Natural killer cell (primary cell): ENCODE results near the gene USP26. TPM values are rescaled to one million over a fixed set of nuclear protein-coding genes. Genes with fewer than 3 reads are reported as not detected.
"Not testable (repeated sequence)": the region's sequence is repeated elsewhere in the genome, so short reads cannot be mapped to it uniquely, and the experiment has no call there.

Source experiments
- ATAC-seq, 3 donors: fragments of 150-1000 bp in 2 of 3; fragments of 200-7000 bp in 1 of 3; cut with Tn5 transposase; 1 replicate in 1 of 3; 2 replicates in 2 of 3; pipeline ENCODE4 v1.10.0; 2021; ENCODE audit warnings: mild to moderate bottlenecking in 2 of 3, moderate library complexity in 2 of 3
- DNase-seq, 2 donors: peaks; one replicate each; pipeline versions ENCODE4 v3.0.0 to v3.0.0-alpha.2; 2013 to 2021; ENCODE audit warnings: mixed read lengths in 1 of 2
- H3K27ac ChIP-seq: one replicate; pipeline ENCODE4 v1.5.1; 2013; ENCODE audit warnings: mild to moderate bottlenecking, low read length
- H3K27me3 ChIP-seq: one replicate; pipeline ENCODE4 v1.6.1; 2013; ENCODE audit warnings: low read length; ENCODE audit not compliant: control insufficient read depth, insufficient read depth
- H3K36me3 ChIP-seq: one replicate; pipeline ENCODE4 v1.6.1; 2013; ENCODE audit warnings: low read length; ENCODE audit not compliant: control insufficient read depth, insufficient read depth
- H3K4me1 ChIP-seq: one replicate; pipeline ENCODE4 v1.6.1; 2013; ENCODE audit warnings: low read length; ENCODE audit not compliant: control insufficient read depth, insufficient read depth
- H3K4me3 ChIP-seq: one replicate; pipeline ENCODE4 v1.5.1; 2013; ENCODE audit warnings: low read length
- H3K9me3 ChIP-seq: one replicate; pipeline ENCODE4 v1.6.1; 2013; ENCODE audit warnings: low read length; ENCODE audit not compliant: control insufficient read depth, insufficient read depth
- H3K27ac Mint-ChIP-seq, 2 donors: one replicate each; pipeline ENCODE4 v1.8.0; 2022; ENCODE audit warnings: mild to moderate bottlenecking in 2 of 2, mixed read lengths in 2 of 2, moderate library complexity in 1 of 2
- H3K27me3 Mint-ChIP-seq, 2 donors: one replicate each; pipeline ENCODE4 v1.8.0; 2022; ENCODE audit warnings: low read depth in 2 of 2, mixed read lengths in 2 of 2
- H3K36me3 Mint-ChIP-seq: one replicate; pipeline ENCODE4 v1.8.0; 2022; ENCODE audit warnings: mixed read lengths
- H3K4me1 Mint-ChIP-seq, 2 donors: one replicate each; pipeline ENCODE4 v1.8.0; 2022; ENCODE audit warnings: mixed read lengths in 2 of 2
- H3K4me3 Mint-ChIP-seq: one replicate; pipeline ENCODE4 v1.8.0; 2022; ENCODE audit warnings: mild to moderate bottlenecking, moderate library complexity, mixed read lengths
- H3K9me3 Mint-ChIP-seq, 2 donors: one replicate each; pipeline ENCODE4 v1.8.0; 2022; ENCODE audit warnings: mixed read lengths in 2 of 2
- CTCF ChIP-seq: fragments of 200-600 bp; IDR thresholded peaks from one replicate; pipeline ENCODE4 v1.8.0; 2022; ENCODE audit warnings: antibody characterized with exemption
- WGBS: methylation state at CpG from one replicate; pipeline ENCODE4 v1.1.7; 2013; ENCODE audit warnings: missing lambda C conversion rate; ENCODE audit not compliant: insufficient coverage; 5-methylcytosine and 5-hydroxymethylcytosine counted together
- intact Hi-C: fragments of 100-400 bp; cut with micrococcal nuclease; formaldehyde crosslinking; loops from one replicate; pipeline ENCODE4 v1.14.2; 2022
- total RNA-seq, 4 donors: library from RNA; stranded (reverse); fragments of 120-200 nt in 1 of 4; gene quantifications; one replicate each; pipeline versions ENCODE4 v1.2.3 to v1.2.4, GENCODE V29; 2013 to 2022

Gene USP26
- total RNA-seq, 3 donors from 2014 or later (not counting 1 experiment from before 2014, with no cell fraction given): not detected

- H3K27ac Mint-ChIP-seq: no peak overlapping the region
- no peaks in the 10 kb centered on the region for H3K27me3 ChIP-seq
- H3K9me3 ChIP-seq: no peaks in the 10 kb centered on the region
Observed at GRCh38 chrX:132986556-132986955, 110.4 kb downstream of the USP26 start.

GRCh38 chrX:132984058-132984650, 112.8 kb downstream of the USP26 start:
- no peaks in the 10 kb centered on the region for H3K27me3 ChIP-seq
- Mint-ChIP-seq H3K9me3 (no peaks in the 10 kb centered on the region), H3K36me3 (no peaks in the 10 kb centered on the region), H3K4me1 (no peaks in the 10 kb centered on the region), H3K27ac (no peak overlapping the region), H3K27me3 (peaks cover 8 to 28% of the 10 kb centered on the region in 2 donors), H3K4me3 (no peak overlapping the region)
- no peak overlapping the region for H3K4me3 ChIP-seq
- intact Hi-C loops: no loop called here
- no peaks in the 10 kb centered on the region for H3K9me3 ChIP-seq
- H3K27ac ChIP-seq: no peak overlapping the region
- WGBS: 92% methylated on average over 4 of the region's 7 CpGs
- no peaks in the 10 kb centered on the region for H3K4me1 ChIP-seq
- no peaks in the 10 kb centered on the region for H3K36me3 ChIP-seq
- TF ChIP-seq CTCF: no peak
- no peak for DNase-seq
- ATAC-seq: no peak

More at GRCh38 chrX:132986556-132986955, 110.4 kb downstream of the USP26 start:
- intact Hi-C loops: no loop called here
- no peak for TF ChIP-seq CTCF
- no peak overlapping the region for H3K4me3 ChIP-seq
- Mint-ChIP-seq H3K4me1 (no peaks in the 10 kb centered on the region), H3K36me3 (no peaks in the 10 kb centered on the region), H3K4me3 (no peak overlapping the region), H3K27me3 (peaks cover 8 to 36% of the 10 kb centered on the region in 2 donors), H3K9me3 (no peaks in the 10 kb centered on the region)
- no peaks in the 10 kb centered on the region for H3K36me3 ChIP-seq
- no peak overlapping the region for H3K27ac ChIP-seq
- no peaks in the 10 kb centered on the region for H3K4me1 ChIP-seq
- DNase-seq (no peak), ATAC-seq (no peak)

- ATAC-seq (no peak), DNase-seq (no peak)
- Mint-ChIP-seq H3K27me3 (peaks cover 8 to 28% of the 10 kb centered on the region in 2 donors), H3K36me3 (no peaks in the 10 kb centered on the region), H3K4me1 (no peaks in the 10 kb centered on the region), H3K27ac (no peak overlapping the region), H3K9me3 (no peaks in the 10 kb centered on the region), H3K4me3 (no peak overlapping the region)
- H3K27ac ChIP-seq: no peak overlapping the region
- H3K9me3 ChIP-seq: no peaks in the 10 kb centered on the region
- no peaks in the 10 kb centered on the region for H3K4me1 ChIP-seq
- no peak overlapping the region for H3K4me3 ChIP-seq
- 20% methylated on average over 1 of the region's 2 CpGs for WGBS
- intact Hi-C loops: no loop called here
- TF ChIP-seq CTCF: no peak
- H3K27me3 ChIP-seq: no peaks in the 10 kb centered on the region
- no peaks in the 10 kb centered on the region for H3K36me3 ChIP-seq
Observed at GRCh38 chrX:132983496-132983895, 113.4 kb downstream of the USP26 start.

- DNase-seq, ATAC-seq, H3K27ac Mint-ChIP-seq, H3K36me3 Mint-ChIP-seq, H3K36me3 ChIP-seq, H3K4me1 ChIP-seq, H3K4me3 ChIP-seq, H3K9me3 ChIP-seq, H3K27me3 ChIP-seq, H3K4me1 Mint-ChIP-seq, H3K27ac ChIP-seq, H3K4me3 Mint-ChIP-seq, H3K9me3 Mint-ChIP-seq, intact Hi-C loops: not testable (repeated sequence)
- no CpG with 5 or more reads among the region's 2 CpGs for WGBS
- H3K27me3 Mint-ChIP-seq: peaks cover 10% of the 10 kb centered on the region in 2 donors
Observed at GRCh38 chrX:132980035-132980434, 116.9 kb downstream of the USP26 start.

Other genes starting within 250 kb of the USP26 start
- gene HS6ST2, start 138.5 kb downstream of the USP26 start, total RNA-seq: not detected
- not detected for gene TFDP3, start 121.2 kb upstream of the USP26 start, total RNA-seq